Tibial nerve (tissue), 4 donors: Measurements from ENCODE around the gene CRY1. TPM values are rescaled to one million over a fixed set of nuclear protein-coding genes. Genes with fewer than 3 reads are reported as not detected.
A peak's percentile ranks its signal among the peaks of the same experiment; 100 is the strongest.

Experiments used
- DNase-seq, 2 donors: peaks; one replicate each; pipeline ENCODE4 v3.0.0-alpha.2; 2019; ENCODE audit warnings: low spot score in 2 of 2
- H3K27ac ChIP-seq, 4 donors: fragments of 200-600 bp; sonication (generic) in 3 of 4; one replicate each; pipeline ENCODE4 v1.5.1; 2017 to 2019; ENCODE audit warnings: mild to moderate bottlenecking in 1 of 4
- H3K27me3 ChIP-seq, 2 donors: fragments of 200-600 bp; sonication (generic) in 1 of 2; one replicate each; pipeline versions ENCODE4 v1.5.1 to v1.6.0; 2017 to 2019
- H3K36me3 ChIP-seq, 3 donors: fragments of 200-600 bp; sonication (generic); one replicate each; pipeline ENCODE4 v1.5.1; 2018 to 2019
- H3K4me1 ChIP-seq, 4 donors: fragments of 200-600 bp; sonication (generic) in 3 of 4; one replicate each; pipeline ENCODE4 v1.5.1; 2017 to 2019
- H3K4me3 ChIP-seq, 4 donors: fragments of 200-600 bp; sonication (generic) in 3 of 4; one replicate each; pipeline ENCODE4 v1.5.1; 2017 to 2019; ENCODE audit warnings: mild to moderate bottlenecking in 1 of 4, moderate library complexity in 1 of 4
- H3K9me3 ChIP-seq, 4 donors: fragments of 200-600 bp; sonication (generic) in 3 of 4; one replicate each; pipeline ENCODE4 v1.5.1; 2017 to 2019
- CTCF ChIP-seq, 5 experiments: fragments of 200-600 bp in 3 of 5; fragments of 450-650 bp in 2 of 5; sonication (generic) in 3 of 5; IDR thresholded peaks; one replicate each; pipeline ENCODE4 v1.5.1; 2016 to 2019; ENCODE audit warnings: antibody characterized with exemption in 5 of 5, mild to moderate bottlenecking in 3 of 5, moderate library complexity in 2 of 5
- EP300 ChIP-seq, 2 donors: sonication (generic); formaldehyde crosslinking; IDR thresholded peaks; one replicate each; pipeline ENCODE4 v1.6.1; 2017; ENCODE audit warnings: antibody characterized with exemption in 2 of 2, mild to moderate bottlenecking in 1 of 2
- POLR2A ChIP-seq, 2 donors: fragments of 450-650 bp; IDR thresholded peaks; one replicate each; pipeline ENCODE4 v1.6.1; 2017; ENCODE audit warnings: antibody characterized with exemption in 2 of 2, mild to moderate bottlenecking in 2 of 2, moderate library complexity in 2 of 2
- WGBS, 2 donors: methylation state at CpG; one replicate each; pipeline ENCODE4 v1.1.5; 2018; 5-methylcytosine and 5-hydroxymethylcytosine counted together
- total RNA-seq, 4 donors: library from RNA; depleted of rRNA; stranded (reverse); fragments of >200 nt; gene quantifications; one replicate each; pipeline ENCODE4 v1.1.0, GENCODE V29; 2016

The CRY1 gene
- total RNA-seq, 4 donors from 2014 or later, result 16.3 to 36.3 (median 24.4) TPM

DNA sequence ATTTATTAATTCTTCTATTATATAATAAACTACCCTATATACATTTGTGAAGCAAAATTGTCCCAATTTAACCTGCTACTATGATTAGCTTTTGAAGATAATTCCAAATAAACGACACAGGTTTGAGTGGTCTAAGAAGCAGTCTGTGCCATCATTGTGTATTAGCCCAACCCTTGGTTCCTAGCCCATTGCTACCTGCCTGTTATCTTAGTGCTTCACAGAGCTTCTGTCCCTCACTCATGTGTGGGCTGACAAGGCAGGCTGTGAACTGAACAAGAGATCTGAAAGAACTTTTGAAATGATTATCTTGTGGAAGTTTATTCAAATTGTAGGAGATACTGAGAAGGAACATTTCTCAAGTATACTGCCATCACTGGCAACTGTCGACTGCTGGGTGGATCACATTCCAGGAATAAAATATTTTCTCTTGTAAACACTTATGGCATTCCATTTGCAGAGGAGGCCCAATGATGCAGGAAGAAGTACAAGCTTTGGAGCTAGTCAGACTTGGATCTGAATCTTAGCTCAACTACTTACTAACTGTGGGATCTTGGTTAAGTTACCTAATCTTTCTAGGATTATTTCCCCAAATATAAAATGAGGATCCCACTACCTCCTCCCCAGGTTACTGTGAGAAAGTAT lies 98.6 kb downstream of the CRY1 start:
- H3K4me3 ChIP-seq, result no peak overlapping the region
- 53 to 56% methylated on average over 2 of the region's 2 CpGs for WGBS, 2 donors
- H3K27ac ChIP-seq, result peak overlapping the region in 2 of 4 donors; percentile 21 to 40
- H3K9me3 ChIP-seq, result no peaks in the 10 kb centered on the region
- H3K27me3 ChIP-seq, result no peaks in the 10 kb centered on the region
- TF ChIP-seq POLR2A (IDR thresholded peaks at IDR 0.05), result no peak
- TF ChIP-seq CTCF (IDR thresholded peaks at IDR 0.05), result no peak
- no peak for TF ChIP-seq EP300 (IDR thresholded peaks at IDR 0.05)
- H3K4me1 ChIP-seq, result no peaks in the 10 kb centered on the region
- DNase-seq, result no peak
- H3K36me3 ChIP-seq, result peaks cover 0 to 30% (median 0%) of the 10 kb centered on the region in 3 donors

DNA sequence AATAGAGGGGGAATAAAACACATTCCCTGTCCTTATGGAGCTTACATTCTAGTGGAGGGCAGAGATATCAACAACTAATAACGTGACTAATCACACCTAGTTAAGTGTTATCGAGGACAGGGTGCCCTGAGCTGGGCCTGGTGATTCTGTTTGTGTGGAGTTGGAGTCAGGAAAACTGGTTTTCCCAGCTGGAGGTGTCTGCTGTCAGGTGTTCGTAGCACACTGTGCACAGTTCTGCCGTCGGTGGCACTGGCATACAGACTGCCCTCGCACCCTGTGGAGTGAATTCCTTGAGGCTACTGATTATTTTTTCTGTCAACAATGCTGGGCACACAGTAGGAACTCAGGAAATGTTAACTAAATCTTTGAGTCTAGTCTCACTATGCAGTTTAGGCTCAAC lies 105.5 kb downstream of the CRY1 start:
- TF ChIP-seq EP300 (IDR thresholded peaks at IDR 0.05), result no peak
- TF ChIP-seq POLR2A (IDR thresholded peaks at IDR 0.05), result no peak
- no peak for TF ChIP-seq CTCF (IDR thresholded peaks at IDR 0.05)
- 66 to 71% methylated on average over 6 of the region's 6 CpGs for WGBS, 2 donors
- Histone ChIP-seq H3K36me3 (peaks cover 0 to 13% (median 0%) of the 10 kb centered on the region in 3 donors), H3K4me3 (peak overlapping the region in 1 of 4 donors; percentile 88), H3K27me3 (no peaks in the 10 kb centered on the region), H3K4me1 (peaks cover 0 to 34% (median 18%) of the 10 kb centered on the region in 4 donors), H3K9me3 (no peaks in the 10 kb centered on the region), H3K27ac (peak overlapping the region in 2 of 4 donors; percentile 90 to 97)
- no peak for DNase-seq

- H3K4me3 ChIP-seq, result peak within 1 kb of the TSS; percentile 49 to 88 (median 74)
- TF ChIP-seq CTCF (IDR thresholded peaks at IDR 0.05) (peak in 1 of 5 experiments; percentile 29), POLR2A (IDR thresholded peaks at IDR 0.05) (peak; percentile 18 to 76), EP300 (IDR thresholded peaks at IDR 0.05) (peak in 1 of 2 donors; percentile 91)
- peak within 1 kb of the TSS; percentile 83 to 97 (median 87) for H3K27ac ChIP-seq
- H3K4me1 ChIP-seq, result peaks cover 0 to 38% (median 18%) of the 10 kb centered on the region in 4 donors
- no peaks in the 10 kb centered on the region for H3K27me3 ChIP-seq
- WGBS, 2 donors, result 0% methylated on average over 38 to 46 of the region's 50 CpGs
- DNase-seq, result peak; percentile 86 to 88
- H3K9me3 ChIP-seq, result no peaks in the 10 kb centered on the region
- peaks cover 0 to 13% (median 0%) of the 10 kb centered on the region in 3 donors for H3K36me3 ChIP-seq
Observed at GRCh38 chr12:106986625-106987389, 106.5 kb downstream of the CRY1 start, which contains the start of gene MTERF2. Gene MTERF2 (minus strand): TSS chr12:106987146. CDS start chr12:106978714, 8,432 bp downstream.

GRCh38 chr12:106986135-106986534 lies 107.2 kb downstream of the CRY1 start:
- no peaks in the 10 kb centered on the region for H3K9me3 ChIP-seq
- 19 to 28% methylated on average over 4 of the region's 4 CpGs for WGBS, 2 donors
- peak overlapping the region in 3 of 4 donors; percentile 84 to 97 (median 90) for H3K27ac ChIP-seq
- peaks cover 0 to 44% (median 18%) of the 10 kb centered on the region in 4 donors for H3K4me1 ChIP-seq
- peaks cover 0 to 13% (median 0%) of the 10 kb centered on the region in 3 donors for H3K36me3 ChIP-seq
- no peak for TF ChIP-seq CTCF (IDR thresholded peaks at IDR 0.05)
- TF ChIP-seq EP300 (IDR thresholded peaks at IDR 0.05), result no peak
- no peak for TF ChIP-seq POLR2A (IDR thresholded peaks at IDR 0.05)
- peak overlapping the region; percentile 49 to 88 (median 74) for H3K4me3 ChIP-seq
- no peaks in the 10 kb centered on the region for H3K27me3 ChIP-seq
- DNase-seq, result no peak
